ENCODE measurements around the gene ABCC4. TPM values are rescaled to one million over a fixed set of nuclear protein-coding genes. Genes with fewer than 3 reads are reported as not detected.

ABCC4 gene
- total RNA-seq, 1 experiment from 2014 or later, result 17.0 TPM

- POLR2A ChIA-PET (ENCODE audit: unreplicated experiment), result no interaction called here
- H3K4me3 ChIP-seq, result no peak overlapping the region
- CTCF ChIA-PET, result no interaction called here
- no peaks in the 10 kb centered on the region for H3K36me3 ChIP-seq (ENCODE audit: low read depth)
- H3K4me1 ChIP-seq (replicated peaks; ENCODE audit: insufficient read depth), result no peaks in the 10 kb centered on the region
- H3K9me2 ChIP-seq (ENCODE audit: insufficient read depth), result no peaks in the 10 kb centered on the region
- peak in 1 of 2 experiments; percentile 17 for DNase-seq
- H2AFZ ChIP-seq, result no peak overlapping the region
- H3K9me3 ChIP-seq (ENCODE audit: insufficient read depth, low read depth), result no peaks in the 10 kb centered on the region
- no peaks in the 10 kb centered on the region for H3K27me3 ChIP-seq (ENCODE audit: insufficient read depth, low read depth)
- H3K79me2 ChIP-seq (ENCODE audit: low read depth), result no peaks in the 10 kb centered on the region
- H4K20me1 ChIP-seq (ENCODE audit: insufficient read depth), result no peaks in the 10 kb centered on the region
- no peak overlapping the region for H3K4me2 ChIP-seq
- BruUV-seq (replicated peaks), result no TSS peak
- H3K27ac ChIP-seq, result no peak overlapping the region
- intact Hi-C loops (cut with micrococcal nuclease; ENCODE audit: unreplicated experiment), result no loop called here
- TF ChIP-seq CTCF (conservative IDR thresholded peaks at IDR 0.05) (no peak), EZH2 (IDR thresholded peaks at IDR 0.05; ENCODE audit: low read depth) (no peak)
- no peaks in the 10 kb centered on the region for H3F3A ChIP-seq (ENCODE audit: insufficient read depth, low read depth)
Observed at GRCh38 chr13:95007322-95007721, 293.9 kb downstream of the ABCC4 start.

GRCh38 chr13:95005300-95005699, 296.0 kb downstream of the ABCC4 start:
- DNase-seq, result no peak
- 0 out of 2 replicates have a peak, but pooled peaks cover 8% of the 10 kb centered on the region for H3K27me3 ChIP-seq (ENCODE audit: insufficient read depth, low read depth)
- no peak overlapping the region for H2AFZ ChIP-seq
- H3K4me2 ChIP-seq, result no peak overlapping the region
- no peak for TF ChIP-seq EZH2 (IDR thresholded peaks at IDR 0.05; ENCODE audit: low read depth)
- no peak for TF ChIP-seq CTCF (conservative IDR thresholded peaks at IDR 0.05)
- H3K79me2 ChIP-seq (ENCODE audit: low read depth), result no peaks in the 10 kb centered on the region
- CTCF ChIA-PET, result no interaction called here
- H3K27ac ChIP-seq, result no peak overlapping the region
- H3K9me3 ChIP-seq (ENCODE audit: insufficient read depth, low read depth), result no peaks in the 10 kb centered on the region
- intact Hi-C loops (cut with micrococcal nuclease; ENCODE audit: unreplicated experiment), result no loop called here
- no peak overlapping the region for H3K4me3 ChIP-seq
- H3K9me2 ChIP-seq (ENCODE audit: insufficient read depth), result no peaks in the 10 kb centered on the region
- POLR2A ChIA-PET (ENCODE audit: unreplicated experiment), result no interaction called here
- BruUV-seq (replicated peaks), result no TSS peak
- no peaks in the 10 kb centered on the region for H3F3A ChIP-seq (ENCODE audit: insufficient read depth, low read depth)
- H3K36me3 ChIP-seq (ENCODE audit: low read depth), result no peaks in the 10 kb centered on the region
- H4K20me1 ChIP-seq (ENCODE audit: insufficient read depth), result no peaks in the 10 kb centered on the region
- H3K4me1 ChIP-seq (replicated peaks; ENCODE audit: insufficient read depth), result no peaks in the 10 kb centered on the region

GRCh38 chr13:95003019-95003813, 298.0 kb downstream of the ABCC4 start:
- Histone ChIP-seq H3K36me3 (ENCODE audit: low read depth) (no peaks in the 10 kb centered on the region), H2AFZ (no peak overlapping the region), H3K9me2 (ENCODE audit: insufficient read depth) (no peaks in the 10 kb centered on the region), H4K20me1 (ENCODE audit: insufficient read depth) (no peaks in the 10 kb centered on the region), H3K9me3 (ENCODE audit: insufficient read depth, low read depth) (no peaks in the 10 kb centered on the region), H3F3A (ENCODE audit: insufficient read depth, low read depth) (no peaks in the 10 kb centered on the region), H3K27me3 (ENCODE audit: insufficient read depth, low read depth) (0 out of 2 replicates have a peak, but pooled peaks cover 8% of the 10 kb centered on the region), H3K79me2 (ENCODE audit: low read depth) (no peaks in the 10 kb centered on the region), H3K27ac (no peak overlapping the region), H3K4me1 (replicated peaks; ENCODE audit: insufficient read depth) (no peaks in the 10 kb centered on the region), H3K4me3 (no peak overlapping the region), H3K4me2 (no peak overlapping the region)
- ChIA-PET POLR2A (ENCODE audit: unreplicated experiment) (no interaction called here), CTCF (no interaction called here)
- intact Hi-C loops (cut with micrococcal nuclease; ENCODE audit: unreplicated experiment), result no loop called here
- no peak for TF ChIP-seq CTCF (conservative IDR thresholded peaks at IDR 0.05)
- TF ChIP-seq EZH2 (IDR thresholded peaks at IDR 0.05; ENCODE audit: low read depth), result no peak
- no TSS peak for BruUV-seq (replicated peaks)
- no peak for DNase-seq

Measured in PC-9 (cell line).